ENCODE data around the gene MIPEP.

MIPEP gene

DNA sequence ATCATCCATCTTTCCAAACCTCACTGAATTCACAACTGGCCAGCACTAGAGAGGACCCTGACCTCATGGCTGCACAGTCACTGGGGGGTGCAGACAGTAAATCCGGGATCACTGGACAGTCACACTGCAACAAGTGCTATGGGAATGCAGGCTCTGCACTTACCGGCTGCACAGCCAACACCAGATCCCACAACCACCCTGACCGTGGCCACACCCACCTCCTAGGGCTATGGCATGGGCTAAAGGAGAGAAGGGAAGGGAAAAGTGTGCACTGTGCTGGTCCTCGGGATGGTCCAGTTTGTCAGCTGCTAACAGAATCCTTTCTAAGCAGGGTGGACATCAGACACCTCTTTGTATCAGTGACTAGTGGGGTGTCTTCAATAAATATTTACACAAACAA lies 118.2 kb downstream of the MIPEP start:
- TF ChIP-seq, protein P1, sequence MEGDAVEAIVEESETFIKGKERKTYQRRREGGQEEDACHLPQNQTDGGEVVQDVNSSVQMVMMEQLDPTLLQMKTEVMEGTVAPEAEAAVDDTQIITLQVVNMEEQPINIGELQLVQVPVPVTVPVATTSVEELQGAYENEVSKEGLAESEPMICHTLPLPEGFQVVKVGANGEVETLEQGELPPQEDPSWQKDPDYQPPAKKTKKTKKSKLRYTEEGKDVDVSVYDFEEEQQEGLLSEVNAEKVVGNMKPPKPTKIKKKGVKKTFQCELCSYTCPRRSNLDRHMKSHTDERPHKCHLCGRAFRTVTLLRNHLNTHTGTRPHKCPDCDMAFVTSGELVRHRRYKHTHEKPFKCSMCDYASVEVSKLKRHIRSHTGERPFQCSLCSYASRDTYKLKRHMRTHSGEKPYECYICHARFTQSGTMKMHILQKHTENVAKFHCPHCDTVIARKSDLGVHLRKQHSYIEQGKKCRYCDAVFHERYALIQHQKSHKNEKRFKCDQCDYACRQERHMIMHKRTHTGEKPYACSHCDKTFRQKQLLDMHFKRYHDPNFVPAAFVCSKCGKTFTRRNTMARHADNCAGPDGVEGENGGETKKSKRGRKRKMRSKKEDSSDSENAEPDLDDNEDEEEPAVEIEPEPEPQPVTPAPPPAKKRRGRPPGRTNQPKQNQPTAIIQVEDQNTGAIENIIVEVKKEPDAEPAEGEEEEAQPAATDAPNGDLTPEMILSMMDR (IDR thresholded peaks at IDR 0.05; ENCODE audit: low read depth, low read length, missing control alignments), result no peak
- no peak overlapping the region for H3K4me3 ChIP-seq (ENCODE audit: low read depth, low read length)
- DNase-seq (ENCODE audit: low read depth), result no peak

DNA sequence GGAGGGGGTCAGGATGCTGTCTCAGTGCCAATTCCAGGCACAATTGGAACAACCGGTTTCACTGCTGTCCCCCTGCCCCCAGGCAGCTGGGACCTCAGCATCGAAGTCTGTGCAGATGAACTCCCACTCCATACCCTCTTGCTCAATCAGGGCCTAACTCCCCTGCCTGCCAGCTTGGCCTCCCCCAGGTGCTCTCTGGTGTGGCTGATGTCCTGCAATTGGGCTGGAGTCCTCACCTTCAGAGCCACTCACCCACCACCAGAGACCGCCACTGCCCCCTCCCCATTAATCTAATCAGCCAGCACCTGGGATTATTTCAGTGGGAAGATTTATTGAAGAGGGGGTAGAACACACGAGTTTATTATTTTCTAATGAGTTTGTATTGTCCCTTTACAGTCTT lies 118.8 kb downstream of the MIPEP start:
- DNase-seq (ENCODE audit: low read depth), result no peak
- no peak overlapping the region for H3K4me3 ChIP-seq (ENCODE audit: low read depth, low read length)
- TF ChIP-seq, protein P1 (IDR thresholded peaks at IDR 0.05; ENCODE audit: low read depth, low read length, missing control alignments), result no peak

DNA sequence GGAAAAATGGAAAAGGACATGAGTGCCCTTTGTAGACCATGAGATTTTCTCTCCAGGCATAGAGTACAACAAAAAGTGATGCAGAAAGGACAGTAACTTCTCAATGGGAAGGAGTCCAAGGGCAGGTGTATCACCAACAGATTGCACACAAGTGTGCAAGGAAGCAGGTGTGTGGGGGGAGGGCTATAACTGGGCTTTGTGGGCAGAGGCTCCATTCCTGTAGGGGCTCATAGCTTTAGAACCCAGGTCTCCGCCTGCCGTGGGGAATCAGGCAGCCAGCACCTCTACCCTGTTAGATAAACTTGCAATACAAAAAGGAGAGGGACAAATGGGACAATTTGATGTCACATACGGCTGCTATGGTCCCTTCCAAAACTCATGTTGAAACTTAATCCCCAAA lies 119.8 kb downstream of the MIPEP start:
- TF ChIP-seq, protein P1 (IDR thresholded peaks at IDR 0.05; ENCODE audit: low read depth, low read length, missing control alignments), result no peak
- no peak overlapping the region for H3K4me3 ChIP-seq (ENCODE audit: low read depth, low read length)
- no peak for DNase-seq (ENCODE audit: low read depth)

DNA sequence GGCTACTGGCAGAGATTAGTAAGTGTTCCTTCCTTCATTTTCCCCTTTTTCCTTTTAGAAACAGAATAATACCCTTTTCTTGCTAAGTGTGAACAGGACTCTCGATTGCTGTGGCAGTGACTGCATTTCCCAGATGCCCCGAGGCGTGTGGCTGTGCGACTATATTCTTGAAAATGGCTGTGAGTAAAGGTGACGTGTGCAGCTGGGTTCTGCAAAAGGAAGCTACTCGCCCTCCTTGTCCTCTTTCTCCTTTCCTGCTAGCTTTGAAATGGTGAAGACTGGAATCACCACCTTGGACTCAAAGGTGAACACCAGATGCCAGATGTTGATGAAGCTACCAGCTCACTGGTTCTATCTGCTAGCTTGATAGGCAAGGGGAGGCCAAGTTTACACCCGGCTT lies 121.4 kb downstream of the MIPEP start:
- H3K4me3 ChIP-seq (ENCODE audit: low read depth, low read length), result no peak overlapping the region
- no peak for DNase-seq (ENCODE audit: low read depth)
- TF ChIP-seq, protein P1 (IDR thresholded peaks at IDR 0.05; ENCODE audit: low read depth, low read length, missing control alignments), result no peak

DNA sequence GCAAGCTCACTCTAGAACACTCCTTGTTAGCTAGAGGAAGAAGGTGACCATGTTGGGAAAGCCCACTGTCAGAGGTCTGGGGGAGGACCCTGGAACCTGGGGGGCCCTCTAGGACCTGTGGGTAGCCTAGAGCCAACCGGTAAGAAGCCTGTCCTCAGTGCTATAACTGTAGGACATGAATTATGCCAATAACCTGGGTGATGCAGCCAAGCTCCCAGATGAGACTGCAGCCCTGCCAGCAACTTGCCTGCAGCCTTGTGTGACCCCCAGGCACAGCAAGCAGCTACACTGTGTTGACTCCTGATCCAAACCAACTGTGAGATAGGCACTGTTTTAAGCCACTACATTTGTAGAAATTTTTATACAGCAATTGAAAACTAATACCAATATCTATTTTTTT lies 122.3 kb downstream of the MIPEP start:
- no peak for DNase-seq (ENCODE audit: low read depth)
- TF ChIP-seq, protein P1 (IDR thresholded peaks at IDR 0.05; ENCODE audit: low read depth, low read length, missing control alignments), result no peak
- no peak overlapping the region for H3K4me3 ChIP-seq (ENCODE audit: low read depth, low read length)

DNA sequence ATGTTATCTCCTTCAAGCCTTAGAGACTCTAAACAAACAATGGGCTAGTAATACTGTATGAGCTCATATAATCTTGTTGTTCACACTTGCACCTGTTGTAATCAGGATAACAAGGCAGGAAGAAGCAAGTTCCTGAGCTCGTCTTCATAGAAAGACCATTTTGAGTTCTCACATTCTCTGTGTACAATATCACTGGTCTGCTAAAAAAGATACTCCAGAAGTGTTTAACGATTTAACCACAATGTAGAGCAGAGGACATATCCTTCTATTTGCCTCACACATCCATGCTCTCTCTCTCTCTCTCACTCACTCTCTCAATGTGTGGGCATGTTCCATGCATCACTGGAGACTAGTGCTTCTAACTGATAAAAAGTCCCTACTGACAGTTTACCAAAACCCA lies 122.9 kb downstream of the MIPEP start:
- no peak for DNase-seq (ENCODE audit: low read depth)
- no peak overlapping the region for H3K4me3 ChIP-seq (ENCODE audit: low read depth, low read length)
- TF ChIP-seq, protein P1 (IDR thresholded peaks at IDR 0.05; ENCODE audit: low read depth, low read length, missing control alignments), result no peak

DNA sequence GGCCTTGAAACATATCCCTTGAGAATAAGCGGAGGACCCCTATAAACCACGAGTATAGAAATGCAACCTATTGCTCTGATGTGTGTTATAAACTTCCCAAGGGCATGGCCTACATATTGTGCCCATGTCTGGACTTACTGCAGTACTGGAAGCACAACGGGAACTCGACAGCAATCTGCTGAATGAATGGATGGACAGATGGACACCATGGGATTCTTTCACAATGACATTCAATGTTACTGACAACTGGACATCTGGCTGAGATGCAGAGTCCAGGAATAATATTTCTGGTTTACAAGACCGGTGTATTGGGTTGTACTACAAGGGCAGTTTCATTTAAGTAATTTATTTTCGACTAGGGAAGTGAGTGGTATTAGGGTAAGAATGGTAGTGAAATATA lies 123.7 kb downstream of the MIPEP start:
- no peak for DNase-seq (ENCODE audit: low read depth)
- TF ChIP-seq, protein P1 (IDR thresholded peaks at IDR 0.05; ENCODE audit: low read depth, low read length, missing control alignments), result no peak
- no peak overlapping the region for H3K4me3 ChIP-seq (ENCODE audit: low read depth, low read length)
